Endothelial cell of umbilical vein (primary cell): ENCODE measurements around the gene CALML5. TPM values are rescaled to one million over a fixed set of nuclear protein-coding genes. Genes with fewer than 3 reads are reported as not detected.

Experiments used
- BruUV-seq: library from RNA; stranded (reverse); fragments of 400-500 nt; replicated peaks from 2 replicates; lab custom pipeline; 2021; lab: Mats Ljungman, UMichigan
- CTCF ChIA-PET: fragments of 300-600, 350-600 bp; sonication (Branson Sonifier 250); formaldehyde crosslinking; loops from one replicate; lab custom pipeline; 2021; ENCODE audit warnings: antibody characterized with exemption, inconsistent platforms; lab: Charles Lee
- POLR2A ChIA-PET: fragments of 300-600, 350-600 bp; sonication (Branson Sonifier 250); formaldehyde crosslinking; loops from one replicate; lab custom pipeline; 2021; ENCODE audit warnings: antibody characterized with exemption, inconsistent platforms; lab: Charles Lee
- DNase-seq: peaks from one replicate; pipeline ENCODE4 v3.0.0-alpha.2; 2011; ENCODE audit warnings: low read depth, low spot score
- FAIRE-seq: peaks from 2 replicates; lab custom pipeline; 2011; peaks lifted over from hg19 to GRCh38; lab: Jason Lieb, UNC
- H2AFZ ChIP-seq: 2 replicates; pipeline ENCODE4 v1.6.0; 2012; ENCODE audit warnings: low read depth, low read length, control low read depth, inconsistent platforms
- H3K27ac ChIP-seq: 2 replicates; pipeline ENCODE4 v1.5.1; 2011; ENCODE audit warnings: low read depth, mild to moderate bottlenecking, control low read depth, low read length, moderate library complexity; ENCODE audit not compliant: insufficient read depth
- H3K27me3 ChIP-seq, 2 experiments: 2 replicates each; pipeline versions ENCODE4 v1.6.0 to v1.6.1; 2011; ENCODE audit warnings: low read length in 2 of 2, mixed read lengths in 1 of 2; ENCODE audit not compliant: control insufficient read depth in 2 of 2, insufficient read depth in 2 of 2
- H3K36me3 ChIP-seq, 2 experiments: 2 replicates in 1 of 2; 3 replicates in 1 of 2; pipeline ENCODE4 v1.5.1; 2011; ENCODE audit warnings: low read length in 2 of 2, mild to moderate bottlenecking in 1 of 2, moderate library complexity in 1 of 2; ENCODE audit not compliant: control insufficient read depth in 2 of 2, insufficient read depth in 2 of 2; ENCODE audit errors: extremely low read depth in 1 of 2
- H3K4me1 ChIP-seq: 3 replicates; pipeline ENCODE4 v1.5.1; 2011; ENCODE audit warnings: mild to moderate bottlenecking, low read length; ENCODE audit not compliant: control insufficient read depth, insufficient read depth; ENCODE audit errors: extremely low read depth
- H3K4me2 ChIP-seq: 2 replicates; pipeline ENCODE4 v1.6.1; 2011; ENCODE audit warnings: low read length, control low read depth, mixed read lengths; ENCODE audit not compliant: insufficient read depth
- H3K4me3 ChIP-seq, 3 experiments: fragments of 200-600 bp in 1 of 3; sonication (generic), shearing (Covaris generic) in 1 of 3; replicated peaks in 1 of 3; 2 replicates each; pipeline ENCODE4 v1.5.1; 2011 to 2016; ENCODE audit warnings: control low read depth in 3 of 3, low read length in 3 of 3, mild to moderate bottlenecking in 2 of 3, inconsistent platforms in 1 of 3, low read depth in 1 of 3, moderate library complexity in 1 of 3; ENCODE audit not compliant: insufficient read depth in 1 of 3
- H3K79me2 ChIP-seq: 2 replicates; pipeline ENCODE4 v1.6.0; 2012; ENCODE audit warnings: low read length, inconsistent platforms; ENCODE audit not compliant: control insufficient read depth, insufficient read depth
- H3K9ac ChIP-seq: replicated peaks from 2 replicates; pipeline ENCODE3; 2011; ENCODE audit warnings: low read length, control low read depth; ENCODE audit not compliant: insufficient read depth; ENCODE audit errors: extremely low read depth
- H3K9me1 ChIP-seq: replicated peaks from 3 replicates; pipeline ENCODE4 v1.6.0; 2011; ENCODE audit warnings: mild to moderate bottlenecking, low read length; ENCODE audit not compliant: control insufficient read depth, insufficient read depth; ENCODE audit errors: extremely low read depth
- H3K9me3 ChIP-seq: replicated peaks from 2 replicates; pipeline ENCODE4 v1.5.1; 2012; ENCODE audit warnings: low read length, inconsistent platforms; ENCODE audit not compliant: control insufficient read depth, insufficient read depth
- H4K20me1 ChIP-seq: replicated peaks from 2 replicates; pipeline ENCODE3; 2011; ENCODE audit warnings: mild to moderate bottlenecking, low read length; ENCODE audit not compliant: control insufficient read depth, insufficient read depth; ENCODE audit errors: extremely low read depth
- EZH2 ChIP-seq: IDR thresholded peaks from 2 replicates; pipeline ENCODE4 v1.6.1; 2012; ENCODE audit warnings: borderline replicate concordance, low read depth, mild to moderate bottlenecking, moderate library complexity, low read length, inconsistent platforms; ENCODE audit not compliant: severe bottlenecking
- FOS ChIP-seq: IDR thresholded peaks from 2 replicates; pipeline ENCODE4 v1.6.1; 2011; ENCODE audit warnings: mild to moderate bottlenecking, low read length, moderate library complexity, borderline replicate concordance; ENCODE audit not compliant: insufficient read depth
- GATA2 ChIP-seq: IDR thresholded peaks from 2 replicates; pipeline ENCODE4 v1.7.0; 2011; ENCODE audit warnings: low read depth, mild to moderate bottlenecking, moderate library complexity, mixed read lengths, low read length; ENCODE audit not compliant: insufficient read length, insufficient read depth
- MYC ChIP-seq: IDR thresholded peaks from one replicate; pipeline ENCODE4 v1.6.1; 2011; ENCODE audit warnings: mild to moderate bottlenecking, low read depth, low read length
- dilution Hi-C: fragments of 300-500 bp; cut with MboI; formaldehyde crosslinking; loops from one replicate; pipeline ENCODE4 v1.15.0; 2019; ENCODE audit warnings: low sequenced_read_pairs; ENCODE audit not compliant: extremely low pct_ligation_motif_present
- intact Hi-C: fragments of 100-400 bp; cut with micrococcal nuclease; formaldehyde crosslinking; loops from one replicate; pipeline ENCODE4 v1.10.0; 2022
- polyA plus RNA-seq, 4 experiments: library from polyadenylated mRNA; depleted of rRNA in 3 of 4; stranded (reverse) in 3 of 4; unstranded in 1 of 4; fragments of >200 nt; gene quantifications; 2 replicates each; pipeline versions ENCODE4 v1.2.1 to v1.2.3, GENCODE V29; 2011 to 2012; ENCODE audit warnings: missing spikeins in 1 of 4
- total RNA-seq: library from RNA; stranded (reverse); gene quantifications from 2 replicates; pipeline ENCODE4 v1.2.3, GENCODE V29; 2021
- TF ChIP-seq, protein P1 (sequence below): IDR thresholded peaks from 2 replicates; pipeline ENCODE4 v1.6.1; 2011; ENCODE audit not compliant: insufficient read depth, insufficient read length

The CALML5 gene
- total and polyA plus RNA-seq, 2 donors (not counting 3 experiments of a cell fraction or from before 2014, with no cell fraction given): not detected

DNA sequence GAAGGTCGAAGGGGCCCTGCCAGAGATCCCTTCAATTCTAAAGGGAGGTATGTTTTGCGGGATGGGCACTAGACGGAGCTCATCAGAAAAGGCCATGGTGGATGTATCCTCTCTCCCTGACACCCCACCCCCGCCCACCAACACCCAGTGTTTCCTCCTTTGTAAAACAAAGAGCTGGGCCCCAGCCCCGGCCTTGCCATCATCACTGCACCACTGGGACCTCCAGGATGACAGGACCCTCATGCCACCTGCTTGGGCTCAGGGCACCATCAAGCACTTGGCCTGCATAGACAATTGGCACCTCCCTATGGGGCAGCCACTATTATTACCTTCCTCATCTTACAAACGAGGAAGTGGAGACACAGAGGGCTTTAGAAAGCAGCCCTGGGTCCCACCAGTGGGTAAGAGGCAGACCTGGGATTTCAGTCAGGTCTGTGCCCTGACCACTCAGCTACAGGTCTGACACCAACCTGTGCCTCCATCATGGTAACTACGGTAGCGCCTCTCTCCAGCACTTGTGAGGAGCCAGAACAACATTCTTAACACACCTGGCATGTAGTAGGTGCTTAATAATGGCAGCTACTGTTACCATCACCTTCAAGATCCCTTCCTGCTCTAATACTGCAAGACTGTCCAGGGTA is 27.4 kb upstream of the CALML5 start:
- no peaks in the 10 kb centered on the region for H3K9me1 ChIP-seq
- DNase-seq: no peak
- no TSS peak for BruUV-seq
- no peaks in the 10 kb centered on the region for H3K9me3 ChIP-seq
- no peak overlapping the region for H2AFZ ChIP-seq
- no peak overlapping the region for H3K27ac ChIP-seq
- dilution Hi-C loops (no loop called here), intact Hi-C loops (no loop called here)
- H4K20me1 ChIP-seq: no peaks in the 10 kb centered on the region
- no peak overlapping the region for H3K4me3 ChIP-seq
- POLR2A ChIA-PET: interaction anchor here (0.6 kb wide), 1 partner anchor 81 kb away, joined by 3 read pairs; no protein-coding TSS in a partner anchor
- no peak for FAIRE-seq
- TF ChIP-seq EZH2: no peak
- no peak for TF ChIP-seq GATA2
- no peak for TF ChIP-seq MYC
- TF ChIP-seq FOS: no peak
- no peak overlapping the region for H3K4me2 ChIP-seq
- H3K27me3 ChIP-seq: no peaks in the 10 kb centered on the region
- H3K79me2 ChIP-seq: no peaks in the 10 kb centered on the region
- CTCF ChIA-PET: interaction anchor here (0.6 to 1.6 kb wide), 2 partner anchors 62 to 96 kb away, joined by 3 to 6 read pairs; no protein-coding TSS in a partner anchor
- H3K4me1 ChIP-seq: no peaks in the 10 kb centered on the region
- no peak overlapping the region for H3K9ac ChIP-seq
- H3K36me3 ChIP-seq: no peaks in the 10 kb centered on the region

DNA sequence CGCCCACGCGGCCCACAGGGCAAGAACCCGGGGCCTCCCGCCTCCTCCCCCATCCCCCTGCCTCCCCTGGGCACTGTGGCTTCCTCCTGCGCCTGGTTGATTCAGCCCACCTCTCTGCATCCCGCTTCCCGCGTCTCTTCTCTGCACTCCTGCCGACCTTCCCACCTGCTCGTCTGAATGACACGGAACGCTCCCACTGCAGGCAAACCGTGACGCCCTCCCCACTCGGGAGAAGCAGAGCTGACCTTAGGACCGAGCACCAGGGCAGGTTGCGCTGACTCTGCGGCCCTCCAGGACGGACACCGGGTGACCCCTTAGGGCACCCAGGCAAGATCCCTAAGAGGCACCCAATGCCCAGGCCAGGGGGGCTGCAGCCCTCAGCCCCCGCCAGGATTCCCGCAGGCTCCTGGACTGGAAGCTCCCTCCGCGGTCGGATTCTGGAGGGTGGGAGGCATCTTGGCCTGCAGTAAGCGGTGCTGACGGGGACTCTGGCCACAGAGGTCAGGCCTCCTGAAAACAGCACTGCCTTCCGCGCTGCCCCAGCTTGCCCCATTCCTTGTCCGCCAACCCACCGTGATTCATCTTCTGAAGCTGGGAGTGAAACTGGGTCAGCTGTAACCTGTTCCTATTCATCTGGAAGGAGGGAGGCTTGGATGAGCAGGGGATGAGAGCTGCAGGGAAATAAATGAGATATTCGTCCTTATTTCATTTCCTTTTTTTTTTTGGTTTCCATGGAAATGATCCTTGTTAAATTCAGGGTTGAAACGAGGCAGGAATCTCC is 26.4 kb upstream of the CALML5 start:
- Histone ChIP-seq H3K4me1 (no peaks in the 10 kb centered on the region), H3K27me3 (no peaks in the 10 kb centered on the region), H3K9me1 (no peaks in the 10 kb centered on the region), H2AFZ (no peak overlapping the region), H3K79me2 (no peaks in the 10 kb centered on the region), H3K9me3 (no peaks in the 10 kb centered on the region), H3K4me2 (no peak overlapping the region), H3K9ac (no peak overlapping the region), H4K20me1 (no peaks in the 10 kb centered on the region), H3K36me3 (no peaks in the 10 kb centered on the region), H3K27ac (no peak overlapping the region), H3K4me3 (no peak overlapping the region)
- TF ChIP-seq, protein P1, sequence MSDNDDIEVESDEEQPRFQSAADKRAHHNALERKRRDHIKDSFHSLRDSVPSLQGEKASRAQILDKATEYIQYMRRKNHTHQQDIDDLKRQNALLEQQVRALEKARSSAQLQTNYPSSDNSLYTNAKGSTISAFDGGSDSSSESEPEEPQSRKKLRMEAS: no peak
- no peak for TF ChIP-seq FOS
- POLR2A ChIA-PET: no interaction called here
- dilution Hi-C loops: no loop called here
- FAIRE-seq (no peak), DNase-seq (no peak)
- CTCF ChIA-PET: interaction anchor here (1.6 kb wide), 1 partner anchor 98 kb away, joined by 6 read pairs; no protein-coding TSS in a partner anchor
- BruUV-seq: no TSS peak
- intact Hi-C loops: no loop called here
